LNCaP clone FGC (cell line): ENCODE results near the gene APELA.
"Not testable (repeated sequence)": the region's sequence is repeated elsewhere in the genome, so short reads cannot be mapped to it uniquely, and the experiment has no call there.

Experiments
- DNase-seq: peaks from one replicate; pipeline ENCODE4 v3.0.0-alpha.2; 2011; ENCODE audit warnings: low read depth
- H3K4me3 ChIP-seq: 2 replicates; pipeline ENCODE4 v1.5.1; 2011; ENCODE audit warnings: mild to moderate bottlenecking, low read depth, low read length, control low read depth
- CTCF ChIP-seq: IDR thresholded peaks from 2 replicates; pipeline ENCODE4 v1.5.1; 2012; ENCODE audit warnings: mild to moderate bottlenecking; ENCODE audit not compliant: control insufficient read depth, insufficient read depth; ENCODE audit errors: extremely low read depth

The APELA gene

GRCh38 chr4:164913506-164913905 is 36.5 kb downstream of the APELA start:
- not testable (repeated sequence) for DNase-seq

GRCh38 chr4:164918956-164919355 is 42.0 kb downstream of the APELA start:
- TF ChIP-seq CTCF = no peak
- H3K4me3 ChIP-seq = no peak overlapping the region

More at GRCh38 chr4:164913506-164913905, 36.5 kb downstream of the APELA start:
- TF ChIP-seq CTCF = 0 out of 2 replicates have a peak, but pooled peaks have one; percentile 19
- not testable (repeated sequence) for H3K4me3 ChIP-seq

GRCh38 chr4:164924670-164925238 is 47.8 kb downstream of the APELA start:
- H3K4me3 ChIP-seq = no peak overlapping the region
- TF ChIP-seq CTCF = no peak
- no peak for DNase-seq

More at GRCh38 chr4:164918956-164919355, 42.0 kb downstream of the APELA start:
- DNase-seq = no peak

- DNase-seq = no peak
- no peak for TF ChIP-seq CTCF
These were observed 49.3 kb downstream of the APELA start for GRCh38 chr4:164926301-164926700.

GRCh38 chr4:164927101-164927500 is 50.1 kb downstream of the APELA start:
- H3K4me3 ChIP-seq, DNase-seq: not testable (repeated sequence)

More at GRCh38 chr4:164926301-164926700, 49.3 kb downstream of the APELA start:
- H3K4me3 ChIP-seq = no peak overlapping the region

- DNase-seq = no peak
- H3K4me3 ChIP-seq = no peak overlapping the region
- no peak for TF ChIP-seq CTCF
These were observed 53.7 kb downstream of the APELA start for GRCh38 chr4:164930647-164931046.

GRCh38 chr4:164931551-164932324 is 54.8 kb downstream of the APELA start:
- no peak overlapping the region for H3K4me3 ChIP-seq
- no peak for TF ChIP-seq CTCF
- DNase-seq = no peak
